ENCODE results near the gene C1orf21. TPM values are rescaled to one million over a fixed set of nuclear protein-coding genes. Genes with fewer than 3 reads are reported as not detected.

The C1orf21 gene
- total RNA-seq, 1 donor from 2014 or later = 33.1 TPM

GRCh38 chr1:184509105-184509504 lies 122.3 kb downstream of the C1orf21 start:
- no peak for TF ChIP-seq CTCF (IDR thresholded peaks at IDR 0.05; ENCODE audit: unreplicated experiment)
- no peak overlapping the region for H3K4me3 Mint-ChIP-seq
- H3K36me3 Mint-ChIP-seq = peaks cover 12% of the 10 kb centered on the region
- H3K27ac Mint-ChIP-seq = no peak overlapping the region
- no peaks in the 10 kb centered on the region for H3K9me3 Mint-ChIP-seq
- H3K27me3 Mint-ChIP-seq (ENCODE audit: low read depth) = no peaks in the 10 kb centered on the region
- peaks cover 36% of the 10 kb centered on the region for H3K4me1 Mint-ChIP-seq
- no peak for DNase-seq (ENCODE audit: low spot score in 2 of 2, unreplicated experiment in 2 of 2)

GRCh38 chr1:184510110-184510509 lies 123.3 kb downstream of the C1orf21 start:
- Mint-ChIP-seq H3K9me3 (no peaks in the 10 kb centered on the region), H3K36me3 (peaks cover 12% of the 10 kb centered on the region), H3K4me1 (peaks cover 28% of the 10 kb centered on the region), H3K27me3 (ENCODE audit: low read depth) (no peaks in the 10 kb centered on the region), H3K27ac (no peak overlapping the region), H3K4me3 (no peak overlapping the region)
- no peak for TF ChIP-seq CTCF (IDR thresholded peaks at IDR 0.05; ENCODE audit: unreplicated experiment)
- no peak for DNase-seq (ENCODE audit: low spot score in 2 of 2, unreplicated experiment in 2 of 2)

- no peaks in the 10 kb centered on the region for H3K9me3 Mint-ChIP-seq
- H3K27me3 Mint-ChIP-seq (ENCODE audit: low read depth) = no peaks in the 10 kb centered on the region
- peaks cover 20% of the 10 kb centered on the region for H3K4me1 Mint-ChIP-seq
- H3K36me3 Mint-ChIP-seq = peaks cover 19% of the 10 kb centered on the region
- DNase-seq (ENCODE audit: low spot score in 2 of 2, unreplicated experiment in 2 of 2) = no peak
- H3K27ac Mint-ChIP-seq = no peak overlapping the region
- H3K4me3 Mint-ChIP-seq = no peak overlapping the region
- no peak for TF ChIP-seq CTCF (IDR thresholded peaks at IDR 0.05; ENCODE audit: unreplicated experiment)
These were observed 125.9 kb downstream of the C1orf21 start for GRCh38 chr1:184512724-184513123.

- Mint-ChIP-seq H3K4me1 (peaks cover 15% of the 10 kb centered on the region), H3K27ac (no peak overlapping the region), H3K27me3 (ENCODE audit: low read depth) (no peaks in the 10 kb centered on the region), H3K9me3 (no peaks in the 10 kb centered on the region), H3K36me3 (peaks cover 19% of the 10 kb centered on the region), H3K4me3 (no peak overlapping the region)
- TF ChIP-seq CTCF (IDR thresholded peaks at IDR 0.05; ENCODE audit: unreplicated experiment) = no peak
- no peak for DNase-seq (ENCODE audit: low spot score in 2 of 2, unreplicated experiment in 2 of 2)
These were observed 126.6 kb downstream of the C1orf21 start for GRCh38 chr1:184513421-184513820.

GRCh38 chr1:184513966-184514365 lies 127.1 kb downstream of the C1orf21 start:
- Mint-ChIP-seq H3K27ac (no peak overlapping the region), H3K4me3 (no peak overlapping the region), H3K4me1 (peaks cover 11% of the 10 kb centered on the region), H3K27me3 (ENCODE audit: low read depth) (no peaks in the 10 kb centered on the region), H3K9me3 (no peaks in the 10 kb centered on the region), H3K36me3 (peaks cover 19% of the 10 kb centered on the region)
- DNase-seq (ENCODE audit: low spot score in 2 of 2, unreplicated experiment in 2 of 2) = no peak
- no peak for TF ChIP-seq CTCF (IDR thresholded peaks at IDR 0.05; ENCODE audit: unreplicated experiment)

- no peak for TF ChIP-seq CTCF (IDR thresholded peaks at IDR 0.05; ENCODE audit: unreplicated experiment)
- Mint-ChIP-seq H3K27me3 (ENCODE audit: low read depth) (no peaks in the 10 kb centered on the region), H3K9me3 (no peaks in the 10 kb centered on the region), H3K4me3 (no peak overlapping the region), H3K36me3 (peaks cover 19% of the 10 kb centered on the region), H3K4me1 (peaks cover 8% of the 10 kb centered on the region), H3K27ac (no peak overlapping the region)
- DNase-seq (ENCODE audit: low spot score in 2 of 2, unreplicated experiment in 2 of 2) = no peak
These were observed 127.6 kb downstream of the C1orf21 start for GRCh38 chr1:184514447-184514846.

Data from mesothelial cell of epicardium (in vitro differentiated cells).